ENCODE results near the gene FAM72C. TPM values are rescaled to one million over a fixed set of nuclear protein-coding genes. Genes with fewer than 3 reads are reported as not detected.
"Not testable (repeated sequence)": the region's sequence is repeated elsewhere in the genome, so short reads cannot be mapped to it uniquely, and the experiment has no call there.

Gene FAM72C
- total RNA-seq, 2 experiments from 2014 or later = 15.3 to 25.5 TPM

- POLR2A ChIA-PET; intact Hi-C loops (cut with DNase I, micrococcal nuclease); H3K36me3 Mint-ChIP-seq (ENCODE audit: low read depth); H3K9me3 Mint-ChIP-seq (ENCODE audit: low read depth); ATAC-seq; H3K4me1 Mint-ChIP-seq; H3K27me3 Mint-ChIP-seq; CTCF ChIA-PET; H3K27ac Mint-ChIP-seq; H3K4me3 Mint-ChIP-seq; DNase-seq: not testable (repeated sequence)
Observed at GRCh38 chr1:143939666-143940065, 32.1 kb downstream of the FAM72C start.

- H3K36me3 Mint-ChIP-seq (ENCODE audit: low read depth); intact Hi-C loops (cut with DNase I, micrococcal nuclease); H3K4me3 Mint-ChIP-seq; DNase-seq; POLR2A ChIA-PET; H3K27ac Mint-ChIP-seq; ATAC-seq; H3K4me1 Mint-ChIP-seq; H3K27me3 Mint-ChIP-seq; CTCF ChIA-PET; H3K9me3 Mint-ChIP-seq (ENCODE audit: low read depth): not testable (repeated sequence)
Observed at GRCh38 chr1:143938922-143939321, 32.9 kb downstream of the FAM72C start.

- DNase-seq = peak; percentile 60
Observed at GRCh38 chr1:143936457-143937115, 35.2 kb downstream of the FAM72C start.

GRCh38 chr1:143919127-143919526, 52.7 kb downstream of the FAM72C start:
- H3K27me3 Mint-ChIP-seq; intact Hi-C loops (cut with DNase I, micrococcal nuclease); H3K4me1 Mint-ChIP-seq; H3K4me3 Mint-ChIP-seq; POLR2A ChIA-PET; DNase-seq; ATAC-seq; H3K36me3 Mint-ChIP-seq (ENCODE audit: low read depth); H3K27ac Mint-ChIP-seq; CTCF ChIA-PET; H3K9me3 Mint-ChIP-seq (ENCODE audit: low read depth): not testable (repeated sequence)

More at GRCh38 chr1:143936457-143937115, 35.2 kb downstream of the FAM72C start:
- H3K4me1 Mint-ChIP-seq; H3K27me3 Mint-ChIP-seq; CTCF ChIA-PET; H3K27ac Mint-ChIP-seq; POLR2A ChIA-PET; H3K9me3 Mint-ChIP-seq (ENCODE audit: low read depth); H3K4me3 Mint-ChIP-seq; ATAC-seq; intact Hi-C loops (cut with DNase I, micrococcal nuclease); H3K36me3 Mint-ChIP-seq (ENCODE audit: low read depth): not testable (repeated sequence)

- POLR2A ChIA-PET; H3K4me1 Mint-ChIP-seq; H3K4me3 Mint-ChIP-seq; H3K9me3 Mint-ChIP-seq (ENCODE audit: low read depth); ATAC-seq; H3K27me3 Mint-ChIP-seq; intact Hi-C loops (cut with DNase I, micrococcal nuclease); DNase-seq; CTCF ChIA-PET; H3K36me3 Mint-ChIP-seq (ENCODE audit: low read depth); H3K27ac Mint-ChIP-seq: not testable (repeated sequence)
Observed at GRCh38 chr1:143918552-143918951, 53.2 kb downstream of the FAM72C start.

- POLR2A ChIA-PET; H3K9me3 Mint-ChIP-seq (ENCODE audit: low read depth); H3K27me3 Mint-ChIP-seq; H3K4me1 Mint-ChIP-seq; DNase-seq; H3K36me3 Mint-ChIP-seq (ENCODE audit: low read depth); ATAC-seq; H3K4me3 Mint-ChIP-seq; intact Hi-C loops (cut with DNase I, micrococcal nuclease); CTCF ChIA-PET; H3K27ac Mint-ChIP-seq: not testable (repeated sequence)
Observed at GRCh38 chr1:143913705-143914104, 58.1 kb downstream of the FAM72C start.
